Lung (tissue), 16 donors: ENCODE results near the gene PHKG1. TPM values are rescaled to one million over a fixed set of nuclear protein-coding genes. Genes with fewer than 3 reads are reported as not detected.
"Not testable (repeated sequence)": the region's sequence is repeated elsewhere in the genome, so short reads cannot be mapped to it uniquely, and the experiment has no call there.

ENCODE experiments used
- ATAC-seq: fragments of 200-7000 bp; cut with Tn5 transposase; one replicate; pipeline ENCODE4 v1.9.1; 2020; ENCODE audit warnings: moderate number of reproducible peaks; ENCODE audit not compliant: insufficient read depth, low FRiP score
- DNase-seq, 3 donors: peaks; one replicate each; pipeline ENCODE4 v3.0.0-alpha.2; 2013 to 2017
- H3K27ac ChIP-seq, 2 donors: one replicate each; pipeline ENCODE4 v1.5.1; 2013; ENCODE audit warnings: mild to moderate bottlenecking in 2 of 2, moderate library complexity in 2 of 2, control low read depth in 1 of 2, inconsistent platforms in 1 of 2, low read depth in 1 of 2, low read length in 1 of 2
- H3K27me3 ChIP-seq, 3 donors: one replicate each; pipeline ENCODE4 v1.5.1; 2013; ENCODE audit warnings: low read length in 2 of 3; ENCODE audit not compliant: control insufficient read depth in 3 of 3, insufficient read depth in 3 of 3
- H3K36me3 ChIP-seq, 4 donors: one replicate each; pipeline ENCODE4 v1.5.1; 2013; ENCODE audit warnings: low read length in 4 of 4, mild to moderate bottlenecking in 1 of 4, moderate library complexity in 1 of 4; ENCODE audit not compliant: control insufficient read depth in 4 of 4, insufficient read depth in 4 of 4
- H3K4me1 ChIP-seq, 5 donors: one replicate each; pipeline ENCODE4 v1.5.1; 2013; ENCODE audit warnings: low read length in 5 of 5, mild to moderate bottlenecking in 2 of 5, moderate library complexity in 1 of 5; ENCODE audit not compliant: control insufficient read depth in 5 of 5, insufficient read depth in 5 of 5
- H3K4me3 ChIP-seq: one replicate; pipeline ENCODE4 v1.5.1; 2013; ENCODE audit warnings: mild to moderate bottlenecking, control low read depth, moderate library complexity
- H3K9ac ChIP-seq, 2 donors: one replicate each; pipeline ENCODE4 v1.5.1; 2013; ENCODE audit warnings: low read length in 2 of 2, control low read depth in 1 of 2; ENCODE audit not compliant: insufficient read depth in 1 of 2
- H3K9me3 ChIP-seq, 4 donors: one replicate each; pipeline ENCODE4 v1.5.1; 2013; ENCODE audit warnings: low read length in 3 of 4, mild to moderate bottlenecking in 1 of 4, moderate library complexity in 1 of 4; ENCODE audit not compliant: control insufficient read depth in 4 of 4, insufficient read depth in 3 of 4
- WGBS, 2 donors: extraction: QIAGEN DNeasy Blood & Tissue Kit; methylation state at CpG; one replicate each; pipeline ENCODE4 v1.1.7; 2013; 5-methylcytosine and 5-hydroxymethylcytosine counted together
- long read RNA-seq, 5 donors: transcript quantifications; one replicate each; lab custom pipeline, GENCODE V29; 2026
- polyA plus RNA-seq, 2 donors: library from polyadenylated mRNA; stranded (reverse); fragments of 200-250 nt; gene quantifications; one replicate each; pipeline ENCODE4 v1.2.1, GENCODE V29; 2013
- total RNA-seq, 2 donors: library from RNA; depleted of rRNA in 1 of 2; stranded (reverse); fragments of >200 nt in 1 of 2; gene quantifications; one replicate each; pipeline ENCODE4 v1.2.1, GENCODE V29; 2014 to 2021
- TF ChIP-seq, protein P1 (sequence below): IDR thresholded peaks from 2 replicates; pipeline ENCODE4 v1.5.1; 2012; ENCODE audit warnings: mild to moderate bottlenecking; ENCODE audit errors: control extremely low read depth, extremely low read depth
- donor health status: control.
- donor health status: control.
- donor health status: Bipolar disorder and iron deficiency.
- donor health status: healthy.
- donor health status: DM: yes; HTN: yes; CAD: no.

Gene PHKG1
- total RNA-seq, result 1 to 10 TPM; 1.6 to 1.8 TPM
- polyA plus RNA-seq, result 1 to 10 TPM in 1 of 2 donors, under 1 TPM in 1; 0.71 to 1.0 TPM
- long read RNA-seq, donor 1, result 0 reads
- long read RNA-seq, donor 2, result 0 reads
- long read RNA-seq, donor 3, result 0 reads
- long read RNA-seq, donor 4, result 0 reads
- long read RNA-seq, donor 5, partial matches to known transcripts, result 0 of 15 reads
- long read RNA-seq, donor 5, other reads (novel, unspliced or antisense), result 14 of 15 reads

DNA sequence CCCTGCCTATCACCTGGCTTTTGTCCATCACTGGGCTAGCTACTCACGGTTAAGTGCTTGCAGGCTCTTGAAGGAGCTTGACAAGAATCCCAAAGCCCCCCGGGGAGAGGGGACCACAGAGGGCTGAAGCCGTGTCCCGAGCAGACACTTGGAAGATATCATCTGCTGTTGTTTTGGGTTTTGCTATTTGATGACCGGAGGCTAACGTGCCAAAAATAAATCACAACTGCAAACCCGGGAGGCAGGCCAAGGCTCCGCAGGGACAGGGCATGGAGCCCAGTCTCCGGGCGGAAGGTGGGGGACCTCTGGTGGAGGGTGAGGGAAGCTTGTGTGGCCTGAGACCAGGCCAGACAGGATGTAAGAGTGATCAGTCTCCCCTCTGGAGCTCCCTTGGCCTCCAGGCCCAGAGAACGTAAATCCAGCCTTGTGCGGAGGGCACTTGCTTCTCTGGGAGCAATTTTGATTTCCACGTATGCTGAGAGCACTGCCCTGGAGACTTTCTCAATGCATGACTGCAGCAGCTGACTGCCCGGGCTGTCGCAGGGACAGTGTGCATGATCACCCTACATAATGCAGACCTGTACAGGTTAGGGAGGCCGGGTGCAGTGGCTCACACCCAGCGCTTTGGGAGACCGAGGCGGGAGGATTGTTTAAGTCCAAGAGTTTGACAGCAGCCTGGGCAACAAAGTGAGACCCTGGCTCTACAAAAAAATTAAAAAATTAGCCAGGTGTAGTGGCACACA lies at the start of gene PHKG1:
PHKG1 (minus strand) TSS at position 164 of the 743 bp plus-strand sequence. CDS start 4,011 bp downstream, outside the sequence.
- Histone ChIP-seq H3K9me3 (no peaks in the 10 kb centered on the region), H3K4me3 (no peak within 1 kb of the TSS), H3K27ac (peak within 1 kb of the TSS; percentile 40 to 45), H3K36me3 (peaks cover 0 to 4% (median 2%) of the 10 kb centered on the region in 4 donors), H3K9ac (no peak within 1 kb of the TSS), H3K27me3 (no peaks in the 10 kb centered on the region), H3K4me1 (peaks cover 5 to 18% (median 8%) of the 10 kb centered on the region in 5 donors)
- ATAC-seq (peak; percentile 74), DNase-seq (peak; percentile 93 to 97 (median 94))
- TF ChIP-seq, protein P1, sequence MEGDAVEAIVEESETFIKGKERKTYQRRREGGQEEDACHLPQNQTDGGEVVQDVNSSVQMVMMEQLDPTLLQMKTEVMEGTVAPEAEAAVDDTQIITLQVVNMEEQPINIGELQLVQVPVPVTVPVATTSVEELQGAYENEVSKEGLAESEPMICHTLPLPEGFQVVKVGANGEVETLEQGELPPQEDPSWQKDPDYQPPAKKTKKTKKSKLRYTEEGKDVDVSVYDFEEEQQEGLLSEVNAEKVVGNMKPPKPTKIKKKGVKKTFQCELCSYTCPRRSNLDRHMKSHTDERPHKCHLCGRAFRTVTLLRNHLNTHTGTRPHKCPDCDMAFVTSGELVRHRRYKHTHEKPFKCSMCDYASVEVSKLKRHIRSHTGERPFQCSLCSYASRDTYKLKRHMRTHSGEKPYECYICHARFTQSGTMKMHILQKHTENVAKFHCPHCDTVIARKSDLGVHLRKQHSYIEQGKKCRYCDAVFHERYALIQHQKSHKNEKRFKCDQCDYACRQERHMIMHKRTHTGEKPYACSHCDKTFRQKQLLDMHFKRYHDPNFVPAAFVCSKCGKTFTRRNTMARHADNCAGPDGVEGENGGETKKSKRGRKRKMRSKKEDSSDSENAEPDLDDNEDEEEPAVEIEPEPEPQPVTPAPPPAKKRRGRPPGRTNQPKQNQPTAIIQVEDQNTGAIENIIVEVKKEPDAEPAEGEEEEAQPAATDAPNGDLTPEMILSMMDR, result no peak
- 44 to 70% methylated on average over 19 of the region's 19 CpGs for WGBS, 2 donors

DNA sequence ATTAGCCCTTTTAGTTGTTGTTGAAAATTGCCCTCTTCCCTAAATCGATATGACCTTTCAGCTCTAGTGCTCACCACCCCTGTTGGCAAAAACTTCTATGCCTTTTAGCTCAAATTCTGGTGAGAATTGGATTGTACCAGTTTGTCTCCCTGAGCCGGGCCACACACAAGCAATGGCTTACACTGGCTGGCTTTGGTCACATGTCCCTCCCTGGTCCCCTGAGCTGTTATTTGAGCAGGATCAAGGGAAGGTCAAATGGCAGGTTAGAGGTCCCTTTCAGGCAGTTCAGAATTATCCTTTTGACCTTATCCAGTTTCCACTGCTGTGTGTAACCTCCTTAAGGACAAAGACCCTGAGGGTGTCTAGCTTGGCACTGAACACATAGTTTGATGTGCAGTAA lies 38.3 kb upstream of the PHKG1 start:
- H3K4me3 ChIP-seq, DNase-seq, ATAC-seq, H3K9me3 ChIP-seq, H3K4me1 ChIP-seq, H3K27me3 ChIP-seq, H3K27ac ChIP-seq, H3K9ac ChIP-seq, H3K36me3 ChIP-seq: not testable (repeated sequence)
- WGBS, 2 donors, result 71 to 73% methylated on average over 2 of the region's 2 CpGs

DNA sequence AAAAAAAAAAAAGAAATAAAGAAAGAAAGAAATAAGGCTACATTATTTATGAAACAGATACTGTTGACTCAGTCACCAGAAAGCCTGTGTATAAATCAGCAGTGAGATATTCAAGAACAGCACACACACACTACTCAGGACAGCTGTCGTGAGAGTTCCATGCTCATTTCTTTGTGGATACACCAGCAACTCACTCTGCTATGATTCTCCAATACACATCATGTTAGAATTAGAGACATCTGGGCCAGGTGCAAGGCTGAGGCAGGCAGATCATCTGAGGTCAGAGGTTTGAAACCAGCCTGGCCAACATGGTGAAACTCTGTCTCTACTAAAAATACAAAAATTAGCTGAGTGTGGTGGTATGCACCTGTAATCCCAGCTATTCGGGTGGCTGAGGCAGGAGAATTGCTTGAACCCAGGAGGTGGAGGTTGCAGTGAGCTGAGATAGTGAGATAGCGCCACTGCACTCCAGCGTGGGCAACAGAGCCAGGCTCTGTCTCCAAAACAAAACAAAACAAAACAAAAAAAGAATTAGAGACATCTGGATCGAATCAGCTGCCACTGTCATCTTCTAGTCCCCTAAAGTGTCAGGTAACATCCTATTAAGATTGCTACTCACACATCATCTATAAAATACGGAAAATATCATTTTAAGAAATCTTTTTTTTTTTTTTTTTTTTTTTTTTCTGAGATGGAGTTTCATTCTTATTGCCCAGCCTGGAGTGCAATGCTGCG lies 34.7 kb upstream of the PHKG1 start:
- TF ChIP-seq, protein P1, result no peak
- H3K9me3 ChIP-seq, result peaks cover 0 to 3% (median 0%) of the 10 kb centered on the region in 4 donors
- H3K4me3 ChIP-seq, result no peak overlapping the region
- WGBS, 2 donors, result 73 to 79% methylated on average over 7 of the region's 7 CpGs
- H3K4me1 ChIP-seq, result peaks cover 0 to 11% (median 0%) of the 10 kb centered on the region in 5 donors
- H3K27me3 ChIP-seq, result no peaks in the 10 kb centered on the region
- no peak overlapping the region for H3K27ac ChIP-seq
- no peaks in the 10 kb centered on the region for H3K36me3 ChIP-seq
- ATAC-seq, result no peak
- no peak overlapping the region for H3K9ac ChIP-seq
- DNase-seq, result peak in 2 of 3 donors; percentile 20 to 51

DNA sequence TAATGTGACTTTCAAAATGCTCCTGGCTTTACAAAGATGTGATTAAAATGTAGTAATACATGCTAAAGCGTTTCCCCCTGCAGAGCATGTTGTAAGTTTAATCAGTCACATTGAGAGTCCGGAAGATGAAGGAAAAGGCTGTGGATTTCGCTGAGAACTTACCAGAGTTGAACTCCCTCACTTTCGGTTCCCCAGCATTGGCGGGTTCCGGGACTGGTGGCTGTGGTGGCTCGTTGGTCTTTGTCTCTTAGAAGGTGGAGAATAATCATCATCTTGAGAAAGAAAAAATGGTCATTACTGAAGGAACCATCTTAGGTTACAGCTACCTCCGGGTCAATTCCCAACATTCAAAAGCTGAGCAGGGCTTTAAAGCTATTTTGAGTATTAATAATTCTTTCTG lies 33.1 kb upstream of the PHKG1 start:
- WGBS, 2 donors, result 76 to 85% methylated on average over 8 of the region's 8 CpGs
- Histone ChIP-seq H3K9ac (no peak overlapping the region), H3K4me1 (peaks cover 0 to 11% (median 0%) of the 10 kb centered on the region in 5 donors), H3K4me3 (no peak overlapping the region), H3K27me3 (no peaks in the 10 kb centered on the region), H3K27ac (no peak overlapping the region), H3K9me3 (peaks cover 0 to 3% (median 0%) of the 10 kb centered on the region in 4 donors), H3K36me3 (no peaks in the 10 kb centered on the region)
- DNase-seq (peak in 2 of 3 donors; percentile 20 to 57), ATAC-seq (no peak)
- TF ChIP-seq, protein P1, result no peak
